GM15510 (cell line): ENCODE data around the gene CCNK.

Experiments used
- POLR2A ChIP-seq: IDR thresholded peaks from 3 replicates; pipeline ENCODE4 v1.6.1; 2011; ENCODE audit warnings: borderline replicate concordance; ENCODE audit not compliant: insufficient read length; ENCODE audit errors: extremely low read depth

CCNK gene

GRCh38 chr14:99554184-99554583 is 73.0 kb downstream of the CCNK start:
- TF ChIP-seq POLR2A, result no peak

GRCh38 chr14:99554757-99555531 is 73.7 kb downstream of the CCNK start:
- no peak for TF ChIP-seq POLR2A

GRCh38 chr14:99556134-99556791 is 75.1 kb downstream of the CCNK start:
- no peak for TF ChIP-seq POLR2A

- TF ChIP-seq POLR2A, result no peak
These were observed 78.2 kb downstream of the CCNK start for GRCh38 chr14:99559286-99559990.

GRCh38 chr14:99560403-99560802 is 79.2 kb downstream of the CCNK start:
- TF ChIP-seq POLR2A, result no peak

GRCh38 chr14:99560922-99561683 is 79.9 kb downstream of the CCNK start:
- TF ChIP-seq POLR2A, result no peak

GRCh38 chr14:99561864-99562263 is 80.7 kb downstream of the CCNK start:
- no peak for TF ChIP-seq POLR2A
